NCI-H1105 treated with DMSO at 0.1 percent for 48 hours (cell line): ENCODE data around the gene KIF13A.
"Not testable (repeated sequence)": the region's sequence is repeated elsewhere in the genome, so short reads cannot be mapped to it uniquely, and the experiment has no call there.

Source experiments
- DNase-seq: peaks from one replicate; lab custom pipeline; 2025; lab: John Stamatoyannopoulos, UW

The KIF13A gene

DNA sequence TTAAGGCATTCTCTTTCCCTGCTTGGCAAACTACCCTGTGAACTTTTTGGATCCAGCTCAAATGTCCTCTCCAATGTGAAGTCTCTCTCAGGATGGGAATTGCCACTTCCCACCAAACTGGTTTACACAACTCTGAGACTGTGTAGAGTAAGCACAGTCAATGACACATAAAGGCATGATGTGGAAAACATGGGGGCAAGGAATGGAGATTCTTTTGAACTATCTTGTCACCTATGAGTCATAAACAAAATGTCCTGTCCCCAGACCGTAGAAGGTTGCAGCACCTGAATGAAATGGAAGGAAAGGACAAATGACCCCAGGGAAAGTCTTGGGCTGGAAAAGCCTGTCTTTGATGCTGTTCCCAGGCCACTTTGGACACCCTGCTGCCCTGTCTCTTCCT, 11.0 kb upstream of the KIF13A start:
- no peak for DNase-seq

DNA sequence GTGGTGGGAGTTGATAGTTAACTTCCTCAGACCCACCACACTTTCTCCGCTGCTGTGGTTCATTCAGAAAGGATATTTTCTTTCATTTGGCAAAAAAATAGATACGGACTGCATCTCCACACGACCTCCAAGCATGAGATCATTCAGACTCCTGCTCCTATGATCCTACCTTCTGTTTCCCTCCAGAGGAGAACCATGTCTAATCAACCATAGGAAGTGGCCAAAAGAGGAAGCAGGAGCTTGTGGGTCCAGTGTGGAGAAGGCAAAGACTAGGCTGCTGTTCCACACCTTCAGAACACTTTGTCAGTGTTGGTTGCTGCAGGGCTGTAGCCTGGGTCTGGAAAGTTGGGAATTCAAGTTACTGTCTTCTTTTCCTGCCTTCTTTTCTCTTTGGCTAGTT, 10.6 kb upstream of the KIF13A start:
- no peak for DNase-seq

DNA sequence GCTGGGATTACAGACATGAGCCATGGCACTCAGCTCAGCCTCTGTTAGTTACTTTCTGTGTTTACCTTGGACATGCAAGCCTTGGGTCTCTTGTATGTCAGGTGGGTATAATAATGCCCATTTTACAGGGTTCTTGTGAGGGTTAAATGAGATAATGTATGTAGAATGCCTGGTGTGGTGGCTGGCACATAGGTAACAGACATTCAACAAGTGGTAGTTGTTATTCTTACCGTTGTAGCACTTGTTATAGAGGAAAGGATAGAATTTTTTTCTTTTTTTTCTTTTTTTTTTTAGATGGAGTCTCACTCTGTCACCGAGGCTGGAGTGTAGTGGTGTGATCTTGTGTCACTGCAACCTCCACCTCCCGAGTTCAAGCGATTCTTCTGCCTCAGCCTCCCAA, 8.0 kb upstream of the KIF13A start:
- no peak for DNase-seq

DNA sequence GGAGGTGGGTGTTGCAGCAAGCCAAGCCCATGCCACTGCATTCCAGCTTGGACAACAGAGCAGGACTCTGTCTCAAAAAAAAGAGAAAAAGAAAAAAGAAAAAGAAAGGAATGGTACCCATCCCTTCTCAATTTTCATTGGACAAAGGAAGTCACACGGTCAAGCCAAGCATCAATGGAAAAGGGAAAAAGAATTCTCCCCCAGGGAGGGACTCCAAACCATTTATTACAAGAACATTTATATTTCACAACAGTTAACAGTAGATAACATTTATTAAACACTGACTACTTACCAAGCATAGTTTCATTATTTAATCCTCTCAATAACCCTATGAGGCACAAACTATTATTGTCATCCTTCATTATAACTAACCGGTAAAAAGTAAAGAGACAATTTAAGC, 6.6 kb upstream of the KIF13A start:
- DNase-seq, result no peak

DNA sequence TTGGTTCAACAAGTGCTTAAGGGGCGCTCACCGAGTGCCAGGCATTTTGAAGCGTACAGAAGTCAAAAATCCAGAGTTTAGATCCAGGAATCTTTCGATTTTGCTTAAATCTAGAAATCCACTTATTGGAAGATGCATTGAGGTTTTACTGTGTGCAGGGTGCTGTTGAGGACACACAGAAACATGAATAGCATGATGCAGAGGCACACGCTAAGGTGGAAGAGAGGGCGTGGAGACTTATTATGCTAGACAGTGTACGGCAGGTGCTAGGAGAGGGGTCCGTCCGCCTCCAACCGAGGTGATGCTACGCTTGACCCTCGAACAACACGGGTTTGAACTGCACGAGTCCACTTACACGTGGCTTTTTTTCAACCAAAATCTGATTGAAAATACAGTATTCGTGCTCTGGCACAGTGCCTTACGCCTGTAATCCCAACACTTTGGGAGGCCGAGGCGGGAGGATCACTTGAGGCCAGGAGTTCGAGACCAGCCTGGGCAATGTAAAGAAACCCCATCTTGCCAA, 1.0 kb upstream of the KIF13A start:
- DNase-seq, result no peak

DNA sequence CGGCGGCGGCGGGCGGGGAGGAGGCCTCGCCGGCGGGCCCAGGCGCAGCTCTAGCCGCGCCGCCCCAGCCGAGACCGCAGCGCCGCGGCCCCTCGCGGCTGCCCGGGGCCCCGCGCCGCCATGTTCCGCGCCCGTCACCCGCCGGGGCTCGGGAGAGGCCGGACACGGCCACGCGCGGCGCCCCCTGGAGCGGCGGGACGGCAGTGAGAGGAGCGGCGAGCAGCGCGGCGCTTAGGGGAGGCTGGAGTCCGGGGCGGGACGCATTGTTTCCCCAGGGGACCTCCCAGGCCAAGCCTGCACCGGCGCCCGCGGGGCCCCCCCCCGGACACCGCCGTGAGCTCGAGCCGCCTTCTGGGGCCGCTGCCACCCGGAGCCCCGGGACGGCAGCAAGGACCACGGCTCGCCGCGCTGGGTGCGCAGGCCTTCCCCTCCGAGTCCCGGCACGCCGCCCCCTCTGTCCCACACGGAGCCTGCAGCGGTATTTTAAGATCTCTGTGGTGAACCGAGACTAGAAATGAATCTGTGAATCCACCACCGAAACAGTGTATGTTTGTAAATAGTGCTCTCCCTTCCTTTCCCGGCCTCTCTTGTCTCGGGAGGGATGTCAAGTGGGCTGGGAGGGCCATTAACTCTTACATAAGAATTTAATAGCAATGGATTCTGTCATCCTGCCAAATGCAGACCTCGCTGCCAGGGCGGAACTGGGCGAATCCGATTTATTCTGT, 424 bp upstream of the KIF13A start:
- peak; percentile 93 for DNase-seq

DNA sequence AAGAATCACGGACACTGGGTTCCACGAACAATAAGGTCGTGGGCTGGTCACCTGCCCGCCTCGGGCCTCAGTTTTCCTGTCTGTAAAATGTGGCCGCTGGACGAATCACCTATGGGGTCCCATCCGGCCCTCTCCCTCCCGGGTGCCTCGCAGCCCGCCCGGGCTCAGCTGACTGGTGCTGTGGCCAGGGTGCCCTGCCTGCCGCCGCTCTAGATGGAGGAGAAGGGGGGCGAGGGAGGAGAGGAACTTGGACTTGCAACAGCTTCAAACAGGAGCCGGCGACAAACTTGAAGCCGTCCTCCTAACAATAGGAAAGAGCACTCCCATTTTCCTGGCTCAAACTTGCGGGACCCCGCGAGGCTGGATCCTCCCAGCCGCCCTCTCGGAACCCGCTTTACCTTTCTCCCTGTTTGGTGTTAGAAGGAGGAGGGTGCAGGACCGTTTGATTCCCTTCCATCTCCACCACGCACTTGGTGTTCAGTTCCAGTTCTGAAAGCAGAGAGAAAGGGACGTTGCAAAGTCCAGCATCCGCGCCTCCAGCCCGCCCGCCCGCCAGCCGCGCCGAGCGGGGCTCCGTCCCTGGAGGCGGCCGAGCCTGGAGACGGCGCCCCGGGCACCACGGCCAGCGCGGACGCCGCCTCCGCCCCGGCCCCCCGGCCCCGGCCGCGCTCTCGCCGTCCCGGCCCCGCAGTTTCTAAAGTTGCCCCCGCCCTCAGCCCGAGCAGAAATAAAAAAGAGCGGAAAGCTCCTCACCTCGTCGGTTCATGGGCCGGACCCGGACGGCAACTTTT, 584 bp downstream of the KIF13A start:
- peak; percentile 5 for DNase-seq

DNA sequence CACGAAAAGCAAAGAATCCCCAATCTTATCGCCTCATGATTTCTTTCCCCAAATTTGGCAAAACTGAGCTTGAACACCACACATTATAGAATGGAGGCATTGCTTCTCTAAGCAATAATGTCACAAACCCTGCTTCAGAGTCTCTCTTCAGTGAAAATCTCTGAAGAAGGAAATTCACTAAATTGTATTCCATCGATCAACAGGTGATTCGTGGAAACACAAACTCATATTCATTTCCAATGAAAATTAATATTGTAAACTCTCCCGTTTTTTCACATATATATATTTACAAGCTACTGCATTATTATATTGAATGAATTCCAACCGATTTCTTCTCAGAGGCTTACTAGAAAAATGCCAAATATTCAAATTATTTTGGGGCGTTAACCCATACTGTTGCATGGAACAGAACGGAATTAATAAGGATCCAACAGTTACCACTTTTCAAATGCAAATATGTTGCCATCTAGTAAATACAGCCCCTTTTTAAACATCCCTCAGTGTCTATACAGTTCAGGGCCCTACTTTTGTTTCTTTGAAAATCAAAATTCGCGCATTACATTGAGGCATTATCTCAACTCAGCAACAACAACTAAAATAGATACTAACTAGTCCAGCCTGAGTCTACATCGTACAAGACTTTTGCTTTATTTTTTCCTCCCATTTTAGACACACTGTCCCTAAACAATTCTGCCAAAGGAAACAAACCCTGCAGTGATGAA, 1.3 kb downstream of the KIF13A start:
- no peak for DNase-seq

DNA sequence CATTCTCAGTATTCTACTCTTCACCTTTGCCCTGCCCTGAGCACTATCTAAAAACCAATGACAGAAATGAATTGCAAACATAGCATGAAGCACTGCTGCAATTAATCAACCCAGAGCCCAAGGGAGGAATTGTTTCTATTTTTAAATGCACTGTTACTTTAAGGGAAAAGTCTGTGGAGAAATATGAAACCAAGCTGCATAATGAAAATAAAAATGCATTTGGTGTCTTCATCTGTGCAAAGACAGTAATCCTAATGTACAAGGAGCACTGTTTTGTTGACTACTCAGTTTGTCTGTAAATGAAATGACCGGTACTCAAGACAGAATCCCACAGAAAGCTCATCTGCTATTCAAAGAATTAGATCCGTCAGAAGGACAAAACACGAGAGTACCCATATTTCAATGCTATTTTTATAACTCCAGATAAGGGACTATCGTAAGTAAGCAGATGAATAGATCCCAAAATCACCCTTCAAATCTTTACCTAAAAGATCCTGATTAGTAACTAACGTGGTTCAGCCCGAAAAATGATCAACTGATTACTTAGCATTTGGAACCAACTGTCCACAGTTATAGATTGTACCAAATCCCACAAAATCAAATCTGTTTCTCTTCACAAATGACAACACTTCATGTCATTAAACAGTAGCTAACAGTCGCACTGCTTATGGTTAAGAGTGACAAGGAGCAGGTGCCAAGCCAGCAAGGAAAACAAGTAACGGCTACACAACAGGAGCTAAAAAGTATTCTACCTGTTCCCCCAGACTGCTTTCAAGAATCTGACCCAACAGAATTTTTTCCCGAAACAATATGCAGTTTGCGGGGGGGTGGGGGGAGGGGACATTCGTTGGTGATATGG, 2.4 kb downstream of the KIF13A start:
- no peak for DNase-seq

DNA sequence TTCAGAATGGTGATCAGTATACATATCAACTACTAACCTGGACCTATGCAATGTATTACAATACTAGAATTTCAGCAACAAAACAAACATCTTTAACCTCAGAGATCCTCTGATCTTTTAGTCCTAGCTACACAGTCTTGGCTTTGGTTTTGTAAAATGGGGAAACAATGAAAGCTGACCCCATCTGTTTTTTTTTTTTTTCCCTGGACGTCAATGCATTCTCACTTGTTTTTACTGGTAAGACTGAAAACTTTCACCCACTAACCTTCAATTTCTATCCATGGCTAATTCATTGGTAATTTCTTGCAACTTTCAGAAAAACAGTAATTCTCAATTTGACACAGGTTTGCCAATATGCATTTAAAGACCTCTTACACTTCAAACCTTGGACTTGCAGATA, 3.0 kb downstream of the KIF13A start:
- no peak for DNase-seq

DNA sequence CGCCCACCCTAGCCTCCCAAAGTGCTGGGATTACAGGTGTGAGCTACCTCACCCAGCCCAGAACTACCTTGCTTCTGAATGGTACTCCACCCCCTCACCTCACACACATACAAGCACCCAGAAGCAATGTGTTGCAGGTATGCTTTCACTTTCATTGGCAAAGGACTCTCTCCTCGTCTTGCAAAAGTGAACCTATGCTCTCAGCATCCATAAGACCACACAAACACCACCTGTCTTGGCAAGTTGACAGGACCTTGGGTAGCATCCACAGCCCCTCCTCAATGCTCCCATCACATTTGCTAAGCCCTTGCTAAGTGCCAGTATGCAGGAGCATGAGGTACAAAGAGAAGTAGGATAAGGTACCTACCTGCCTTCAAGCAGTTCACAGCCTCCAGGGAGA, 3.7 kb downstream of the KIF13A start:
- peak; percentile 14 for DNase-seq

DNA sequence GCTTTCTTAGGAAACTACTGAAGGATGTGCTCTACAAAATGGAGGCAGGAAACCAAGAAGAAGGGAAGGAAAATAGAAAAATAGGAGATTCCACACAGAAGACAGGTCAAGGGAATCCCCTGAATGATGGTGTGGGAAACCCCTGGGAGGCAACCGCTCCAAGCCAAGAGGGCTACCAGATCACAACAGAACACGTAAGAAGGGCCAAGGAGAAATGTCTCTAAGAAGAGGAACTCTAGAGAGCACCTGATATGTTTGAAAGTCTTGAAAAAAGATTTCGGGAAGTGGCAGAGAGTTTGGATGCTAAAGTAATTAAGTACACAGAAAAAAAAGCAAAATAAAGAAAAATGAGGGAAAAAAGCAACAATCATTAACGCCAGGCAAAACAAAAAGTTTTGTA, 7.1 kb downstream of the KIF13A start:
- DNase-seq, result no peak

DNA sequence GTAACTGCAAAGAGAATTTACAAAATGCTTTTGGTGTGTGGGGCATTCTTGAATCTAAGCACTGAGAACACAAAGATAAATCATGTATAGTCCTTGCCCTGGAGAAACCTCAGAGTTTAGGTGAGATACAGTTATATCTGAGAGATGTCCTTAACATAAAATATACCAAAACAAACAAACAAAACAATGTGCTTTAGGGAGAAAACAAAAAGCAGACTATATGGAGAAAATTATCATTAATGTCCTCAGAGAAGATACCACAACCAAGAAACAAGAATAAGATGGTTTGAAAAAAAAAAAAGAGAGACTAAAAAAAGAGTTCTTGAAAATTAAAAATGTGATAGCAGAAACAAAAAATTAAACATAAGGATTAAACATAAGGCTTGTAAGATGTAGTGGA, 8.0 kb downstream of the KIF13A start:
- no peak for DNase-seq

DNA sequence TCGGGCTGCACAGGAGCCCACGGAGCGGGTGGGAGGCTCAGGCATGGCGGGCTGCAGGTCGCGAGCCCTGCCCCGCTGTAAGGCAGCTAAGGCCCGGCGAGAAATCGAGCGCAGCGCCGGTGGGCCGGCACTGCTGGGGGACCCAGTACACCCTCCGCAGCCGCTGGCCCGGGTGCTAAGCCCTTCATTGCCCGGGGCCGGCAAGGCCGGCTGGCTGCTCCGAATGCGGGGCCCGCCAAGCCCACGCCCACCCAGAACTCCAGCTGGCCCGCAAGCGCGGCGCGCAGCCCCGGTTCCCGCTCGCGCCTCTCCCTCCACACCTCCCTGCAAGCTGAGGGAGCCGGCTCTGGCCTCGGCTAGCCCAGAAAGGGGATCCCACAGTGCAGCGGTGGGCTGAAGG, 11.2 kb downstream of the KIF13A start:
- DNase-seq, result not testable (repeated sequence)

DNA sequence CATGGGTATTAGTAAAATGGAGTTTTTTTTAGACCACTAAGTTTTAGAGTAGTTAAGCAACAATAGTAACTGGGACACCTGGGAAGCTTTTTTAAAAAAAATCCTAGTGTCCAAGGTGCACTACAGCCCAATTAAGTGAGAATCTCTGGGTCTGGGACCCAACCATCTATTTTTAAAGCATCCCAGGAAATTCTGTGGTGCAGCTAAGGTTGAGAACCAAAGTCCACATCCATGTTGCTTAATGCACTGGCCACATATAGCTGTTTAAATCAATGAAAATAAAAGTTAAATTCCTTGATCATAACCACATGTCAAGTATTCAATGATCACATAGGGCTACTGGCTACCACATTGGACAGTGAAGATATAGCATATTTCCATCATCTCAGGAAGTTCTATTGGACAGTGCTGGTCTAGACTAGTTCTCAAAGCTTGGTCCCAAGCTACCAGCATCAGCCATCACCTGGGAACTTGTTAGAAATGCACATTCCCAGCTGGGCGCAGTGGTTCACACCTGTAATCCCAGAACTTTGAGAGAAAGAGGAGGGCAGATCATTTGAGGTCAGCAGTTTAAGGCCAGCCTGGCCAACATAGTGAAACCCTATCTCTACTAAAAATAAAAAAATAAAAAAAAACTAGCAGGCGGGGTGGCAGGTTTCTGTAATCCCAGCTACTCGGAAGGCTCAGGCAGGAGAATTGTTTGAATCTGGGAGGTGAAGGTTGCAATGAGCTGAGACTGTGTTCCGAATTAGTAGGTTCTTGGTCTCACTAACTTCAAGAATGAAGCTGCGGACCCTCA, 12.7 kb downstream of the KIF13A start:
- no peak for DNase-seq

DNA sequence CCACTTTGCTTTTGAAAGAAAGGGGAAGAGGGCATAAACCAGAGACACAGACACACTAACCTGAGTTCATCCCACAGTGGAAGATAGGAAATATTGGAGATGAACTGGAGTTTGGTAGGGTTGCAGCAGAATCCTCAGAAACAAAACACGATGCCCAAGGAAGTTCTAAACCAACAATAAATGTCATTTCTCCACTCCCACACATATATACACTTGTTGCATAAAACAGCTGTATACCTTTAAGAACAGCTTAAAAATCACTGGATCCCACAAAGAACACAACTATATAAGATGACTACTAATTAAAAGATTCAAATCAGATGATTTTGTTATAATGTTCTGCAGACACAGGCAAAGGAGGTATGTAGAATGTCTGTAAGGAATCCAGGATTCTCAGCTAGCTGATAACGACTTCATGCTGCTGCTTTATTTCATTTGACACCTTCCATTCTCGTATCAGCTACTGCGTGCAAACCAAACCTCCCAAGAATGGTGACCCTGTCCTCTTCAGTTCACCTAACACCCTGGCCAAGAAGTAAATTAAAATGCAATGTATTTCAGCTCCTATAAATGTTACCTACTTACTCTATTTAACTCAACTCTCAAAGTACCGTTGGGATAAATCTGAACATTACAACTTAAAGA, 14.3 kb downstream of the KIF13A start:
- no peak for DNase-seq

DNA sequence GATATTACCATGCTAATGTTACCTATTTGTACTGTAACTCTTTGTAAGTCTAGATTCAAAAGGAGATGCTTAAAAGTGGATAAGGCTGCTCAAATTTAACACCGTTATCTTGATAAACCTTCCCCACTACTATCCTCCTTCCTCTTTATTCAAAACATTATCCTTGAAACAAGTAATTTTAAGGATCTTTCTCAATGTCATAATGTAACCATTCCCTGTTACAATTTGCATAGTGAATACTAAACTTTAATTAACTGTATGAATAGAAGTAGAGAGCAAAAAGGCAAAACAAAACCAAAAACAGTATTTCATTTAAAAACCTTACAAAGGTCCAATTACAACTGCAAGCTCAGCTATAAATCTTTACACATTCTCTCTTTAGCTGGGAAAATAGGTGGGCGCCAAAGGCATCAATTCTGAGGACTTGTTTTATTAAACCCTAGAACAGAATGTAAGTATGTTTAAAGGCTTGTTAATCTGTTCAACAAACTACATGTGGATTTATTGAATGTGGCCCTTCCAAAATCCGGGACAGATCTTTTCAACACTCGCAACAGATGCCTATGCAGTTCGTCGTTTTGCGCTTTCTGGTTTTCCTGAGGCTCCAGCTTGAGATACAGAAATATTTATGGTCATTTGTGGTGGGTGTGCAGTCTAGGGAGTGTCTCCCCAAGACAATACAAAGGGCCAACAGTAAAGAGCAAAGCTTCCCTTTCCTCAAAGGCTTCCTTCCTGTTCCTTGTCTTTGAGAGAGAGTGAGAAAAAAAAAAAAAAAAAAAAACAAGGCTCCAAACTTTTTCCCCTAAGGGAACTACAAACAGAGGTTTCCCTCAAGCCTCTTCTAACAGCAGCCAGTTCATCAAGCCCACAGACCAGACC, 15.1 kb downstream of the KIF13A start:
- DNase-seq, result no peak

DNA sequence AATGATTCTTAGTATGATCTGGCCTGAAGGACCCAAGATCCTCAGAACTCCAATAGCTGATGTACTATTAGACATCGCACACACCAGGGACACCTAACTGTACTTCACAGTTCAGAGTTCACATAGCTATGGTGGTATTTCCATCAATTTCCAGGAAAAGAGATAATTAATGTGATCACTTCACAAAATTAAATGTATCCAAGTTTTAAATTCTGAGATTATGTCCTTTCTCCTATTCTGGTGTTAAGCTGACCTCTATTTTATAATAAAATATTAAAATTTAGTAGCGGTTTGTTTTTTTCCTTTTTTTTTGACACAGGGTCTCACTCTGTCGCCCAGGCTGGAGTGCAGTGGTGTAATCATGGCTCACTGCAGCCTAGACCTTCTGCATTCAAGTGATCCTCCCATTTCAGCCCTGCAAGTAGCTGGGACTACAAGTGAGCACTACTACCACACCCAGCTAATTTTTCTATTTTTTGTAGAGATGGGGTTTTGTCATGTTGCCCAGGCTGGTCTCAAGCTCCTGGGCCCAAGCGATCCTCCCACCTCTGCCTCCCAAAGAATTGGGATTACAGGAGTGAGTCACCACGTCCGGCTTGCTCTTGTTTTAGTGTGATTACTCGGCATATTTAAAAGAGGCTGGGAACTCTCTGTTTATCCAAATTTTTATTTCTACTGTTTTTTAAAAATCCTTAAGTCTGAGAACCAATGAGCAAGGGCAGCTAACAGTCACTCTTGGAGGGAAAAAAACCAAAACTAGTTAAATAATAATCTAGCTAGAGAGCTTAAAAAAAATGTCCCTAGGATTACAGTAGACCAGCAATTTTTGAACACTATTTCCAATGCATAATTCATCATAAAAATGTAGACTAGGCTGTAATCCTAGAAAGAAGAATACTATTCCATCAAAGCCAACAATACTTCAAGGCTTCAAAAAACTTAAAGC, 16.0 kb downstream of the KIF13A start:
- no peak for DNase-seq
